GM19328 (cell line): ENCODE measurements around the gene ITGA5.

ENCODE experiments used
- ATAC-seq: cut with Tn5 transposase; IDR thresholded peaks from one replicate; pipeline ENCODE4 v1.9.1; 2021; ENCODE audit warnings: mild to moderate bottlenecking, moderate library complexity; ENCODE audit not compliant: unreplicated experiment

ITGA5 gene

GRCh38 chr12:54390176-54390667, 28.8 kb downstream of the ITGA5 start:
- ATAC-seq = no peak

- no peak for ATAC-seq
Observed at GRCh38 chr12:54389607-54390175, 29.4 kb downstream of the ITGA5 start.

- ATAC-seq = no peak
Observed at GRCh38 chr12:54389134-54389508, 29.9 kb downstream of the ITGA5 start.

- no peak for ATAC-seq
Observed at GRCh38 chr12:54388237-54389133, 30.6 kb downstream of the ITGA5 start.

GRCh38 chr12:54387114-54387467, 32.0 kb downstream of the ITGA5 start:
- ATAC-seq = no peak

- ATAC-seq = no peak
Observed at GRCh38 chr12:54386403-54387113, 32.5 kb downstream of the ITGA5 start.

GRCh38 chr12:54385251-54385914, 33.7 kb downstream of the ITGA5 start:
- no peak for ATAC-seq

GRCh38 chr12:54384591-54385041, 34.5 kb downstream of the ITGA5 start, which contains the start of gene ZNF385A:
Gene ZNF385A, minus strand, starts transcription at chr12:54384733. Its CDS starts 219 bp downstream, at chr12:54384514.
- no peak for ATAC-seq

GRCh38 chr12:54383041-54383609, 35.9 kb downstream of the ITGA5 start:
- ATAC-seq = no peak

GRCh38 chr12:54381136-54381535, 37.9 kb downstream of the ITGA5 start:
- ATAC-seq = no peak

GRCh38 chr12:54379398-54380201, 39.5 kb downstream of the ITGA5 start:
- ATAC-seq = peak; percentile 86

- no peak for ATAC-seq
Observed at GRCh38 chr12:54378796-54379397, 40.2 kb downstream of the ITGA5 start.

- no peak for ATAC-seq
Observed at GRCh38 chr12:54377797-54378515, 41.1 kb downstream of the ITGA5 start.

GRCh38 chr12:54377007-54377406, 42.1 kb downstream of the ITGA5 start:
- ATAC-seq = no peak

- no peak for ATAC-seq
Observed at GRCh38 chr12:54376596-54376995, 42.5 kb downstream of the ITGA5 start.

- ATAC-seq = no peak
Observed at GRCh38 chr12:54375259-54375579, 43.8 kb downstream of the ITGA5 start.

GRCh38 chr12:54374562-54375258, 44.4 kb downstream of the ITGA5 start:
- no peak for ATAC-seq
